Left colon (tissue), 2 donors: ENCODE data around the gene CAMK2N1. TPM values are rescaled to one million over a fixed set of nuclear protein-coding genes. Genes with fewer than 3 reads are reported as not detected.

Source experiments
- total RNA-seq, 2 donors: library from RNA; stranded (reverse); fragmentation: NEBNext Ultra II Directional; extraction: Animal tissue kit (Norgen Biotek cat#: 25700); gene quantifications; one replicate each; pipeline ENCODE4 v1.2.1, GENCODE V29; 2021
- donor health status: DM: no; HTN: no; CAD: no.
- donor health status: DM: yes; HTN: yes; CAD: no.

The CAMK2N1 gene
- total RNA-seq, 2 donors from 2014 or later = 194 to 242 TPM

Other genes starting within 250 kb of the CAMK2N1 start
- 1 to 10 TPM in 1 of 2 donors, under 1 TPM in 1; 0.28 to 1.5 TPM for gene VWA5B1, start 195.3 kb downstream of the CAMK2N1 start, total RNA-seq
- 10 to 100 TPM; 37.9 to 43.3 TPM for gene MUL1, start 21.9 kb upstream of the CAMK2N1 start, total RNA-seq
- gene FAM43B, start 66.4 kb upstream of the CAMK2N1 start, total RNA-seq = under 1 TPM; 0.09 to 0.39 TPM
- 100 to 1,000 TPM in 1 of 2 donors, 10 to 100 TPM in 1; 61.3 to 138 TPM for gene CDA, start 102.9 kb upstream of the CAMK2N1 start, total RNA-seq
- 100 to 1,000 TPM in 1 of 2 donors, 10 to 100 TPM in 1; 95.6 to 127 TPM for gene PINK1, start 147.2 kb upstream of the CAMK2N1 start, total RNA-seq
- 100 to 1,000 TPM; 180 to 206 TPM for gene DDOST, start 175.2 kb upstream of the CAMK2N1 start, total RNA-seq
- gene KIF17, start 231.8 kb upstream of the CAMK2N1 start, total RNA-seq = 1 to 10 TPM in 1 of 2 donors, under 1 TPM in 1; 0.31 to 1.6 TPM
- under 1 TPM in 1 of 2 donors, not detected in 1; 0.15 TPM for gene SH2D5, start 246.5 kb upstream of the CAMK2N1 start, total RNA-seq